ENCODE results near the gene GALNTL6. TPM values are rescaled to one million over a fixed set of nuclear protein-coding genes. Genes with fewer than 3 reads are reported as not detected.

The GALNTL6 gene
- total and polyA plus RNA-seq, 2 of the 4 experiments (the other 2 are of a cell fraction): under 0.01 TPM; not detected in 1

DNA sequence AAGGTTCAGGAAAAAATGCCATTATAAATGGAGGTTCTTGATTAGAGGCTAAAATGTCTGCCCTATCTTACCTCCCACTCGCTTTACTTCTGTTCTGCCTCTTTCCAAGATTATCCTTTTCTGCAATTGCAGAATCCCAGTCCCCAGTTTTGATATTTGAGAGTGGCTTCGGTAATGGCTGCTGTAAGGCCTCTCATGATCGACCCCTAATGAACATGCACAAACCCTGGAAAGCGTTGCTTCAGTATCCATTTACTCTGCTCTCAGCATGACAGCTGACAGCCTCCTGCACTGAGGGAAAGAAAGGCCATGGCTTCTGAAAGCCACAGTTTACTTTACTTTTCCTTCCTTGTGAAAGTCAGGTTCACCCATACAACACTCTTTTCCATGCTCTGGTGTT, 1030.0 kb downstream of the GALNTL6 start:
- no peak overlapping the region for H4K91ac ChIP-seq (ENCODE audit: insufficient read depth, low read depth, low read length)
- H4K8ac ChIP-seq (ENCODE audit: low read depth in 2 of 2, low read length in 2 of 2): no peak overlapping the region
- dilution Hi-C loops (cut with HindIII; ENCODE audit: low sequenced_read_pairs, unreplicated experiment) (no loop called here), in situ Hi-C loops (cut with MboI; ENCODE audit: low sequenced_read_pairs) (no loop called here), intact Hi-C loops (cut with micrococcal nuclease) (no loop called here)
- ATAC-seq (ENCODE audit: low read depth): no peak
- H2AK5ac ChIP-seq (ENCODE audit: low read depth, low read length): no peak overlapping the region
- H2AFZ ChIP-seq (replicated peaks; ENCODE audit: low read length, poor library complexity): no peak overlapping the region
- H4K20me1 ChIP-seq (ENCODE audit: insufficient read depth, low read length): no peaks in the 10 kb centered on the region
- no peaks in the 10 kb centered on the region for H3K79me1 ChIP-seq (ENCODE audit: low read depth in 1 of 2, low read length in 2 of 2)
- BruUV-seq (replicated peaks): no TSS peak
- H3K56ac ChIP-seq (ENCODE audit: extremely low read depth, insufficient read depth, low read length): no peak overlapping the region
- H2AK9ac ChIP-seq (replicated peaks; ENCODE audit: low read depth, low read length, poor library complexity): no peak overlapping the region
- H3K4me3 ChIP-seq (ENCODE audit: insufficient read depth, low read depth, low read length): no peak overlapping the region
- no peaks in the 10 kb centered on the region for H3K27me3 ChIP-seq (ENCODE audit: control insufficient read depth, insufficient read depth, low read length)
- peaks cover 5% of the 10 kb centered on the region; the same call in 1 of the 2 replicates for H3K4me1 ChIP-seq (ENCODE audit: control insufficient read depth, insufficient read depth, low read length)
- no peak overlapping the region for H3K9ac ChIP-seq (ENCODE audit: low read depth, low read length)
- H2BK20ac ChIP-seq (ENCODE audit: low read depth, low read length): no peak overlapping the region
- H4K5ac ChIP-seq (ENCODE audit: low read depth, low read length): no peak overlapping the region; the same call in 1 of the 2 replicates
- no peak overlapping the region for H2BK15ac ChIP-seq (ENCODE audit: low read depth, low read length)
- H3K14ac ChIP-seq (replicated peaks; ENCODE audit: low read depth, low read length): no peak overlapping the region
- peaks cover 4% of the 10 kb centered on the region; the same call in 1 of the 2 replicates for H3K9me1 ChIP-seq (ENCODE audit: insufficient read depth, low read length)
- no peak overlapping the region for H3K18ac ChIP-seq (ENCODE audit: low read depth, low read length)
- no peak overlapping the region for H3K4me2 ChIP-seq (ENCODE audit: low read depth, low read length)
- CTCF ChIA-PET: no interaction called here
- no peak overlapping the region for H3K4ac ChIP-seq (ENCODE audit: low read depth, low read length)
- H3K23ac ChIP-seq (ENCODE audit: low read depth, low read length): no peak overlapping the region
- POLR2A ChIA-PET (ENCODE audit: unreplicated experiment): no interaction called here
- no peak for TF ChIP-seq FOS (IDR thresholded peaks at IDR 0.05; ENCODE audit: low read depth, low read length)
- no peak for TF ChIP-seq RFX5 (IDR thresholded peaks at IDR 0.05; ENCODE audit: low read depth, low read length)
- no peak for TF ChIP-seq MXI1 (IDR thresholded peaks at IDR 0.05; ENCODE audit: borderline replicate concordance, low read depth, low read length)
- no peak for TF ChIP-seq USF2 (IDR thresholded peaks at IDR 0.05; ENCODE audit: low read depth, low read length)
- TF ChIP-seq ELK1 (IDR thresholded peaks at IDR 0.05; ENCODE audit: borderline replicate concordance, low read depth, low read length): no peak
- TF ChIP-seq NFE2L2 (IDR thresholded peaks at IDR 0.05; ENCODE audit: low read depth, low read length): no peak
- TF ChIP-seq RCOR1 (IDR thresholded peaks at IDR 0.05; ENCODE audit: insufficient replicate concordance, low read length): no peak
- no peak for TF ChIP-seq CHD1 (IDR thresholded peaks at IDR 0.05; ENCODE audit: low read depth, low read length)
- TF ChIP-seq, protein P1, sequence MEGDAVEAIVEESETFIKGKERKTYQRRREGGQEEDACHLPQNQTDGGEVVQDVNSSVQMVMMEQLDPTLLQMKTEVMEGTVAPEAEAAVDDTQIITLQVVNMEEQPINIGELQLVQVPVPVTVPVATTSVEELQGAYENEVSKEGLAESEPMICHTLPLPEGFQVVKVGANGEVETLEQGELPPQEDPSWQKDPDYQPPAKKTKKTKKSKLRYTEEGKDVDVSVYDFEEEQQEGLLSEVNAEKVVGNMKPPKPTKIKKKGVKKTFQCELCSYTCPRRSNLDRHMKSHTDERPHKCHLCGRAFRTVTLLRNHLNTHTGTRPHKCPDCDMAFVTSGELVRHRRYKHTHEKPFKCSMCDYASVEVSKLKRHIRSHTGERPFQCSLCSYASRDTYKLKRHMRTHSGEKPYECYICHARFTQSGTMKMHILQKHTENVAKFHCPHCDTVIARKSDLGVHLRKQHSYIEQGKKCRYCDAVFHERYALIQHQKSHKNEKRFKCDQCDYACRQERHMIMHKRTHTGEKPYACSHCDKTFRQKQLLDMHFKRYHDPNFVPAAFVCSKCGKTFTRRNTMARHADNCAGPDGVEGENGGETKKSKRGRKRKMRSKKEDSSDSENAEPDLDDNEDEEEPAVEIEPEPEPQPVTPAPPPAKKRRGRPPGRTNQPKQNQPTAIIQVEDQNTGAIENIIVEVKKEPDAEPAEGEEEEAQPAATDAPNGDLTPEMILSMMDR (conservative IDR thresholded peaks at IDR 0.05; ENCODE audit: low read depth, low read length): no peak
- no peak for TF ChIP-seq SMC3 (IDR thresholded peaks at IDR 0.05; ENCODE audit: low read depth, low read length)
- no peak for TF ChIP-seq POLR2A (IDR thresholded peaks at IDR 0.05; ENCODE audit: low read depth, low read length)
- no peak for TF ChIP-seq RAD21 (IDR thresholded peaks at IDR 0.05; ENCODE audit: low read length)
- no peak for TF ChIP-seq MAFK (IDR thresholded peaks at IDR 0.05; ENCODE audit: low read depth, low read length)
- TF ChIP-seq MAZ (IDR thresholded peaks at IDR 0.05; ENCODE audit: borderline replicate concordance, low read depth, low read length): no peak
- H2BK120ac ChIP-seq (ENCODE audit: low read depth, low read length): no peak overlapping the region
- no peak for DNase-seq
- H2BK5ac ChIP-seq (ENCODE audit: low read depth, low read length, poor library complexity, severe bottlenecking): no peak overlapping the region
- 0% methylated on average over 1 of the region's 4 CpGs; no CpG with 5 or more reads in 1 of the 2 experiments for WGBS, 2 experiments (ENCODE audit: extremely low coverage in 2 of 2, insufficient read length in 1 of 2)
- H3K36me3 ChIP-seq (ENCODE audit: control insufficient read depth, insufficient read depth, low read length): no peaks in the 10 kb centered on the region
- no peak overlapping the region for H3K27ac ChIP-seq (ENCODE audit: insufficient read depth, low read length)
- no peaks in the 10 kb centered on the region for H3K9me3 ChIP-seq (ENCODE audit: control insufficient read depth, insufficient read depth, low read length)
